PC-9 (cell line): ENCODE data around the gene CLTB. TPM values are rescaled to one million over a fixed set of nuclear protein-coding genes. Genes with fewer than 3 reads are reported as not detected.

Experiments used
- BruUV-seq: library from RNA; stranded (reverse); fragments of 400-500 nt; replicated peaks from 2 replicates; lab custom pipeline; 2021; lab: Mats Ljungman, UMichigan
- CTCF ChIA-PET: fragments of 300-600 bp; sonication (Branson Sonifier 250); formaldehyde crosslinking; loops from one replicate; lab custom pipeline; 2022; ENCODE audit warnings: antibody characterized with exemption; lab: Charles Lee
- POLR2A ChIA-PET: fragments of 300-600 bp; sonication (Branson Sonifier 250); formaldehyde crosslinking; loops from one replicate; lab custom pipeline; 2022; ENCODE audit warnings: antibody characterized with exemption; ENCODE audit not compliant: unreplicated experiment; lab: Charles Lee
- DNase-seq, 2 experiments: peaks; one replicate each; pipeline versions ENCODE4 v3.0.0 to v3.0.0-alpha.2; 2015 to 2022; ENCODE audit warnings: mixed read lengths in 1 of 2
- H2AFZ ChIP-seq: fragments of 200-600 bp; sonication (generic); 2 replicates; pipeline ENCODE4 v1.8.1; 2017; ENCODE audit warnings: antibody characterized with exemption
- H3F3A ChIP-seq: fragments of 200-600 bp; sonication (generic); 2 replicates; pipeline ENCODE4 v1.8.1; 2017; ENCODE audit warnings: antibody characterized with exemption, mild to moderate bottlenecking, low read depth; ENCODE audit not compliant: insufficient read depth
- H3K27ac ChIP-seq: fragments of 200-600 bp; sonication (generic); 2 replicates; pipeline ENCODE4 v1.6.1; 2016; ENCODE audit warnings: mixed run types
- H3K27me3 ChIP-seq: fragments of 200-600 bp; sonication (generic); 2 replicates; pipeline ENCODE4 v1.6.1; 2016; ENCODE audit warnings: low read depth, mixed run types; ENCODE audit not compliant: insufficient read depth
- H3K36me3 ChIP-seq: fragments of 200-600 bp; sonication (generic); 2 replicates; pipeline ENCODE4 v1.6.1; 2016; ENCODE audit warnings: low read depth, mixed run types
- H3K4me1 ChIP-seq: fragments of 200-600 bp; sonication (generic); replicated peaks from 2 replicates; pipeline ENCODE4 v1.6.1; 2016; ENCODE audit warnings: mixed run types; ENCODE audit not compliant: insufficient read depth
- H3K4me2 ChIP-seq: fragments of 200-600 bp; sonication (generic); 2 replicates; pipeline ENCODE4 v1.6.1; 2017; ENCODE audit warnings: mixed run types
- H3K4me3 ChIP-seq: fragments of 200-600 bp; sonication (generic); 2 replicates; pipeline ENCODE4 v1.6.1; 2016; ENCODE audit warnings: mixed run types
- H3K79me2 ChIP-seq: fragments of 200-600 bp; sonication (generic); 2 replicates; pipeline ENCODE4 v1.6.1; 2017; ENCODE audit warnings: low read depth, mixed run types
- H3K9me2 ChIP-seq: fragments of 200-600 bp; sonication (generic); 2 replicates; pipeline ENCODE4 v1.8.1; 2017; ENCODE audit warnings: mild to moderate bottlenecking; ENCODE audit not compliant: insufficient read depth
- H3K9me3 ChIP-seq: fragments of 200-600 bp; sonication (generic); 2 replicates; pipeline ENCODE4 v1.8.1; 2016; ENCODE audit warnings: low read depth; ENCODE audit not compliant: insufficient read depth
- H4K20me1 ChIP-seq: fragments of 200-600 bp; sonication (generic); 2 replicates; pipeline ENCODE4 v1.8.1; 2017; ENCODE audit not compliant: insufficient read depth
- EZH2 ChIP-seq: fragments of 200-600 bp; sonication (generic); IDR thresholded peaks from 2 replicates; pipeline ENCODE4 v1.8.0; 2017; ENCODE audit warnings: antibody characterized with exemption, low read depth
- intact Hi-C: fragments of 100-400 bp; cut with micrococcal nuclease; formaldehyde crosslinking; loops from one replicate; pipeline ENCODE4 v1.10.0; 2022; ENCODE audit not compliant: unreplicated experiment
- total RNA-seq: library from RNA; stranded (reverse); gene quantifications from 2 replicates; pipeline ENCODE4 v1.2.3, GENCODE V29; 2021
- TF ChIP-seq, protein P1 (sequence below): fragments of 200-600 bp; sonication (generic); conservative IDR thresholded peaks from 2 replicates; pipeline ENCODE4 v1.6.1; 2017; ENCODE audit warnings: mixed run types, antibody characterized with exemption, mild to moderate bottlenecking, moderate library complexity

Gene CLTB
- total RNA-seq, 1 experiment from 2014 or later: 123 TPM

DNA sequence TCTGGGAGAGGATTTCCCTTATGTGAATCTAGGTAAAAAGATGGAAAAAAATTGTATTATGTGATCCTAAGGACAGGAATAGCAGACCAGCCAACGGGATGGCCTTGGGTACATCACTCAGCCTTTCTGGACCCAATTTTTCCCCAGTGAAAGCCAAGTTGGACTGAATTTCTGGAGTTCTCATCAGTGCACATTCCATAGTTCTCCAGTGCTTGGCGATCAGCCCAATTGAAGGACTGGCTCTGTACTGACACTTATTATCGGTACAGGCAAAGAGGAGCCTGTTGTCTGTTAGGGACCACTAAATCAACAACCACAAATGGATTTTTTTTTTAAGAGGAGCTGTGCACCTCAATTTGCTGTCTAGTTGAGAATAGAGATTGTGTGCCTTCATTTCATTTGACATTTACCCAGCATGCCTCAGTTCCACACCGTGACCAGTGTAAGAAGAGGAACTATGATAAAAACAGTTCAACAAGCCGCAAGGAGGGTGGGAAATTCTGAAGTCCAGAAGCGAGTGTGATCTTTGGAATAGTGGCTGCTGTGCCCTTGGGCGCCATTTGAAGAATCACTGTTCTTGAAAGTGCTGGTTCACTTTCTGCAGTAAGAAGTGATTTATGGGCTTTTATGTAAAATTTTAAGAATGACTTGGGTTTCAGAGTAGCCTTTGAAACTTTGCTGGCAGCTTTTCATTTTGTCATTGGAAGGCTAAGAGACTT is 43.1 kb downstream of the CLTB start:
- peaks cover 13% of the 10 kb centered on the region for H3K4me1 ChIP-seq
- H3F3A ChIP-seq: peaks cover 12% of the 10 kb centered on the region; the same call in 1 of the 2 replicates
- no peaks in the 10 kb centered on the region for H3K79me2 ChIP-seq
- ChIA-PET CTCF (no interaction called here), POLR2A (no interaction called here)
- H3K27me3 ChIP-seq: no peaks in the 10 kb centered on the region
- no peak overlapping the region for H3K4me3 ChIP-seq
- no peaks in the 10 kb centered on the region for H3K36me3 ChIP-seq
- BruUV-seq: no TSS peak
- H3K4me2 ChIP-seq: no peak overlapping the region
- no peaks in the 10 kb centered on the region for H4K20me1 ChIP-seq
- H3K9me3 ChIP-seq: no peaks in the 10 kb centered on the region
- no peak overlapping the region for H3K27ac ChIP-seq
- TF ChIP-seq EZH2: no peak
- TF ChIP-seq, protein P1, sequence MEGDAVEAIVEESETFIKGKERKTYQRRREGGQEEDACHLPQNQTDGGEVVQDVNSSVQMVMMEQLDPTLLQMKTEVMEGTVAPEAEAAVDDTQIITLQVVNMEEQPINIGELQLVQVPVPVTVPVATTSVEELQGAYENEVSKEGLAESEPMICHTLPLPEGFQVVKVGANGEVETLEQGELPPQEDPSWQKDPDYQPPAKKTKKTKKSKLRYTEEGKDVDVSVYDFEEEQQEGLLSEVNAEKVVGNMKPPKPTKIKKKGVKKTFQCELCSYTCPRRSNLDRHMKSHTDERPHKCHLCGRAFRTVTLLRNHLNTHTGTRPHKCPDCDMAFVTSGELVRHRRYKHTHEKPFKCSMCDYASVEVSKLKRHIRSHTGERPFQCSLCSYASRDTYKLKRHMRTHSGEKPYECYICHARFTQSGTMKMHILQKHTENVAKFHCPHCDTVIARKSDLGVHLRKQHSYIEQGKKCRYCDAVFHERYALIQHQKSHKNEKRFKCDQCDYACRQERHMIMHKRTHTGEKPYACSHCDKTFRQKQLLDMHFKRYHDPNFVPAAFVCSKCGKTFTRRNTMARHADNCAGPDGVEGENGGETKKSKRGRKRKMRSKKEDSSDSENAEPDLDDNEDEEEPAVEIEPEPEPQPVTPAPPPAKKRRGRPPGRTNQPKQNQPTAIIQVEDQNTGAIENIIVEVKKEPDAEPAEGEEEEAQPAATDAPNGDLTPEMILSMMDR: no peak
- no peak for DNase-seq
- H2AFZ ChIP-seq: no peak overlapping the region
- no peaks in the 10 kb centered on the region for H3K9me2 ChIP-seq
- intact Hi-C loops: no loop called here

DNA sequence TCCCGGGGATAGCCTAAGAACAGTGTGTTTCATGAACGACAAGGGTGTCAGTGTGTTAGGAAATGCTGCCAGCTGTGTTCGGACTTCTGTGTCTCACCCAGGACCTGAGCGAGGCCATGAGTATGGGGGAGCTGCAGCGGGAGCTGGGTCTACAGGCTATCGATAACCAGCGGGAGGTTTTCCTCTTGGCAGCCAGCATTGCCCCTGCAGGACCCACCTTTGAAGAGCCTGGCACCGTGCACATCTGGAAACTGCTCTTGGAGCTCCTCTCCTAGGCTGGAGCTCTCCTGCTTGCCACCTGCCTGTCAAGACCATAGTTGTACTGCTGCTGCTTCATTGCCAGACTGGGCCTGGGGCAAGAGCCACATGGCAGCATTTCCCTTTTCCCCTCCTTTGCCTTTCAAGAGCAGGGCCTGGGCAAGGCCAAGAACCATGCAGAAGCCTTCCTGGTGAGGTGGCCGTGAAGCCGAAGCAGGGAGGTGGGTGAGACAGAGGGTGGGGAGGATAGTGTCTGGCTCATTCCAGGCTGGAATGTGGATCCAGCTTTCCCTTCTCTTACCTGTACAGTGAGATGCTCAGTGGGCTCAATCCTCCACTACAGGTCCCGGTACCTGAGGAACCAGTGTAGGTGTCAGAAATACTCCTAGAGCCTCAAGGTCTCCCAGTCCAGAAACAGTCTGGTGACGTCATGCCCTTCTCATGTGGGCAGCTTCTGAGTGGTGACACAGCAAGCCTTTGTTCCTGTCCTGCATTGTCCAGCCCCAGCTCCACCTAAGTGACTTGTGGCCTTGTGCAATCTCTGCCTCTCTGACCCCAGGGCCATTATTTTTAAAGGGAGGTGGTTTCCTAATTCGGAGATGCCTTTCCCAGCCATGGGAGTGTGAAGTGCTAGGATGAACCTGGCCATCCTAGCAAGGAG is 44.5 kb downstream of the CLTB start:
- Histone ChIP-seq H2AFZ (no peak overlapping the region), H3K79me2 (no peaks in the 10 kb centered on the region), H3K27me3 (no peaks in the 10 kb centered on the region), H3K9me3 (no peaks in the 10 kb centered on the region), H3K36me3 (no peaks in the 10 kb centered on the region), H3K9me2 (no peaks in the 10 kb centered on the region), H3K4me1 (peaks cover 13% of the 10 kb centered on the region), H3K27ac (0 out of 2 replicates have a peak overlapping the region, but pooled peaks have one; percentile 16), H3K4me2 (peak overlapping the region; percentile 30), H3F3A (0 out of 2 replicates have a peak, but pooled peaks cover 12% of the 10 kb centered on the region), H4K20me1 (no peaks in the 10 kb centered on the region), H3K4me3 (no peak overlapping the region)
- TF ChIP-seq, protein P1: no peak
- TF ChIP-seq EZH2: no peak
- ChIA-PET POLR2A (no interaction called here), CTCF (interaction anchor here (1.0 kb wide), 1 partner anchor 10 kb away, joined by 3 read pairs; no protein-coding TSS in a partner anchor)
- intact Hi-C loops: no loop called here
- DNase-seq: peak; percentile 70 to 86
- BruUV-seq: TSS peak; percentile 14

DNA sequence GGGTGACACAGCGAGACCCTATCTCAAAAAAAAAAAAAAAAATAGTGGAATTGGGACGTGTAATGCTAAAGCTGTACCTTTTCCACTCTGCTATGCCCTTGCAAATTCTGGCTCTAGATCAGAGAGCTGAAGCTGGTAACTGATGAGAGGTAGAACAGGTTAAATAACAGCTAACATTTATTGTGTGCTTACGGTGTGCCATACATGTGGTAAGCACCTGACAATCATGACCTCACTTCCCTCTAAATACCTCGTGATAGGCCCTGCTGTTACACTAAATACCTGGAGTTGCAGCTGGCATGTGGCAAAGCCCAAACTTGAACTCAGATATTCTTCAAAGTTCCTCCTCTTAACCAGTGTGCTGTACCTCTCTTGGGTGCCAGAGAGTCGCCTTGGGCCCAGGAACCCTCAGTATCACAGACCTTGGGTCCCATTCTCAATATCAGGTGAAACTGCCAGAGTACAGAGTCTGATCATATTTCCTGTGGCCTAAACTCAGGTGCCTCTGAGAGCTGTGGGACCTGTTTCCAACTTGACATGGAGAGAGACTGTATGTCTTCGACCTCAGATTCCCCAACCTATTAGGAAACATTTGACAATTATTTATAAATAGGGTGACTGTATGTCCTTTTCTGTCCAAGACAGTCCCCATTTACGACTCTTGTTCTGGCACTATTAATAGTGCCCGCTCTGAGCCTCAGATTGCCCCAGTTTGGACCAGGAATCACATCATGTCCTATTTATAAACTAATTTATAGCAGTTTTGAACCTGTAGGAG is 46.2 kb downstream of the CLTB start:
- ChIA-PET CTCF (no interaction called here), POLR2A (no interaction called here)
- Histone ChIP-seq H3K27me3 (no peaks in the 10 kb centered on the region), H4K20me1 (no peaks in the 10 kb centered on the region), H3K4me2 (no peak overlapping the region), H3K79me2 (no peaks in the 10 kb centered on the region), H3K4me3 (no peak overlapping the region), H3K9me2 (no peaks in the 10 kb centered on the region), H3F3A (0 out of 2 replicates have a peak, but pooled peaks cover 12% of the 10 kb centered on the region), H3K4me1 (peaks cover 13% of the 10 kb centered on the region), H2AFZ (no peak overlapping the region), H3K36me3 (no peaks in the 10 kb centered on the region), H3K27ac (no peak overlapping the region), H3K9me3 (no peaks in the 10 kb centered on the region)
- no TSS peak for BruUV-seq
- intact Hi-C loops: no loop called here
- no peak for DNase-seq
- TF ChIP-seq, protein P1: no peak
- no peak for TF ChIP-seq EZH2
